NCI-H2081 treated with DMSO at 0.1 percent for 48 hours (cell line): ENCODE results near the gene NHLRC2.
"Not testable (repeated sequence)": the region's sequence is repeated elsewhere in the genome, so short reads cannot be mapped to it uniquely, and the experiment has no call there.

Source experiments
- DNase-seq: peaks from one replicate; lab custom pipeline; 2025; lab: John Stamatoyannopoulos, UW

NHLRC2 gene

GRCh38 chr10:113854013-113854760 is at the start of gene NHLRC2, which contains the start of gene DCLRE1A:
TSS of gene NHLRC2 (plus strand) at chr10:113854661. CDS start at chr10:113854873, 212 bp downstream.
TSS of gene DCLRE1A (minus strand) at chr10:113854082. CDS start at chr10:113853182, 900 bp downstream.
- no peak for DNase-seq

GRCh38 chr10:113806503-113806902 is 48.0 kb upstream of the NHLRC2 start:
- DNase-seq = no peak

GRCh38 chr10:113808168-113808567 is 46.3 kb upstream of the NHLRC2 start:
- no peak for DNase-seq

GRCh38 chr10:113814700-113815099 is 39.8 kb upstream of the NHLRC2 start:
- not testable (repeated sequence) for DNase-seq

- DNase-seq = no peak
These were observed 34.5 kb upstream of the NHLRC2 start for GRCh38 chr10:113819989-113820388.

GRCh38 chr10:113820507-113820906 is 34.0 kb upstream of the NHLRC2 start:
- DNase-seq = no peak

- DNase-seq = not testable (repeated sequence)
These were observed 33.2 kb upstream of the NHLRC2 start for GRCh38 chr10:113821306-113821705.

GRCh38 chr10:113822174-113822573 is 32.3 kb upstream of the NHLRC2 start:
- DNase-seq = no peak

- no peak for DNase-seq
These were observed 31.1 kb upstream of the NHLRC2 start for GRCh38 chr10:113823389-113823788.

- DNase-seq = no peak
These were observed 28.7 kb upstream of the NHLRC2 start for GRCh38 chr10:113825791-113826190.

GRCh38 chr10:113828567-113828966 is 25.9 kb upstream of the NHLRC2 start:
- not testable (repeated sequence) for DNase-seq

- no peak for DNase-seq
These were observed 12.3 kb upstream of the NHLRC2 start for GRCh38 chr10:113842171-113842570.

- DNase-seq = no peak
These were observed 10.4 kb upstream of the NHLRC2 start for GRCh38 chr10:113843972-113844485.

GRCh38 chr10:113846036-113846435 is 8.4 kb upstream of the NHLRC2 start:
- DNase-seq = no peak

GRCh38 chr10:113849140-113849803 is 5.2 kb upstream of the NHLRC2 start:
- no peak for DNase-seq

- DNase-seq = no peak
These were observed 4.5 kb upstream of the NHLRC2 start for GRCh38 chr10:113849946-113850345.

- no peak for DNase-seq
These were observed 866 bp upstream of the NHLRC2 start for GRCh38 chr10:113853578-113854012.

- DNase-seq = no peak
These were observed 514 bp downstream of the NHLRC2 start for GRCh38 chr10:113854761-113855588.

- DNase-seq = no peak
These were observed 2.1 kb downstream of the NHLRC2 start for GRCh38 chr10:113856563-113856962.

- no peak for DNase-seq
These were observed 2.7 kb downstream of the NHLRC2 start for GRCh38 chr10:113857210-113857609.

- DNase-seq = no peak
These were observed 4.1 kb downstream of the NHLRC2 start for GRCh38 chr10:113858541-113858940.

GRCh38 chr10:113859261-113859660 is 4.8 kb downstream of the NHLRC2 start:
- no peak for DNase-seq
